Testis (tissue), 5 donors: ENCODE results near the gene CASR. TPM values are rescaled to one million over a fixed set of nuclear protein-coding genes. Genes with fewer than 3 reads are reported as not detected.
A peak's percentile ranks its signal among the peaks of the same experiment; 100 is the strongest.
"Not testable (repeated sequence)": the region's sequence is repeated elsewhere in the genome, so short reads cannot be mapped to it uniquely, and the experiment has no call there.

Experiments
- DNase-seq: peaks from one replicate; pipeline ENCODE4 v3.0.0-alpha.2; 2019
- H3K27ac ChIP-seq, 2 donors: fragments of 200-600 bp; sonication (generic); one replicate each; pipeline ENCODE4 v1.5.1; 2019
- H3K27me3 ChIP-seq: fragments of 200-600 bp; sonication (generic); one replicate; pipeline ENCODE4 v1.5.1; 2019
- H3K36me3 ChIP-seq: fragments of 200-600 bp; sonication (generic); one replicate; pipeline ENCODE4 v1.5.1; 2017; ENCODE audit warnings: low read depth; ENCODE audit errors: missing control alignments
- H3K4me1 ChIP-seq: fragments of 200-600 bp; sonication (generic); one replicate; pipeline ENCODE4 v1.5.1; 2019
- H3K4me3 ChIP-seq, 2 donors: fragments of 200-600 bp; sonication (generic); one replicate each; pipeline ENCODE4 v1.5.1; 2017 to 2019
- H3K9me3 ChIP-seq: fragments of 200-600 bp; sonication (generic); one replicate; pipeline ENCODE4 v1.5.1; 2017
- CTCF ChIP-seq, 3 experiments: fragments of 450-650 bp in 2 of 3; fragments of 200-600 bp in 1 of 3; sonication (generic) in 1 of 3; IDR thresholded peaks; one replicate each; pipeline ENCODE4 v1.5.1; 2016 to 2019; ENCODE audit warnings: antibody characterized with exemption in 3 of 3, mild to moderate bottlenecking in 2 of 3, moderate library complexity in 1 of 3
- POLR2A ChIP-seq: fragments of 450-650 bp; IDR thresholded peaks from one replicate; pipeline ENCODE4 v1.6.1; 2017; ENCODE audit warnings: antibody characterized with exemption, mild to moderate bottlenecking, moderate library complexity
- WGBS, 2 donors: methylation state at CpG; one replicate each; pipeline ENCODE4 v1.1.5; 2018; 5-methylcytosine and 5-hydroxymethylcytosine counted together
- intact Hi-C: fragments of 100-400 bp; cut with DNase I; formaldehyde crosslinking; loops from one replicate; pipeline ENCODE4 v1.15.1; 2023; ENCODE audit warnings: low total_unique reads
- long read RNA-seq, 2 donors: transcript quantifications; one replicate each; lab custom pipeline, GENCODE V29; 2026
- polyA plus RNA-seq: library from polyadenylated mRNA; stranded (reverse); fragments of 350-450 nt; fragmentation: Illumina TruSeq; extraction: RNeasy Lipid Tissue Mini Kit (QIAGEN cat#74804); gene quantifications from one replicate; pipeline ENCODE4 v1.2.3, GENCODE V29; 2014; ENCODE audit warnings: low read depth, low replicate concordance; ENCODE audit not compliant: insufficient read depth
- total RNA-seq, 2 donors: library from RNA; depleted of rRNA; stranded (reverse); fragments of >200 nt; gene quantifications; one replicate each; pipeline ENCODE4 v1.2.3, GENCODE V29; 2016

Gene CASR, protein sequence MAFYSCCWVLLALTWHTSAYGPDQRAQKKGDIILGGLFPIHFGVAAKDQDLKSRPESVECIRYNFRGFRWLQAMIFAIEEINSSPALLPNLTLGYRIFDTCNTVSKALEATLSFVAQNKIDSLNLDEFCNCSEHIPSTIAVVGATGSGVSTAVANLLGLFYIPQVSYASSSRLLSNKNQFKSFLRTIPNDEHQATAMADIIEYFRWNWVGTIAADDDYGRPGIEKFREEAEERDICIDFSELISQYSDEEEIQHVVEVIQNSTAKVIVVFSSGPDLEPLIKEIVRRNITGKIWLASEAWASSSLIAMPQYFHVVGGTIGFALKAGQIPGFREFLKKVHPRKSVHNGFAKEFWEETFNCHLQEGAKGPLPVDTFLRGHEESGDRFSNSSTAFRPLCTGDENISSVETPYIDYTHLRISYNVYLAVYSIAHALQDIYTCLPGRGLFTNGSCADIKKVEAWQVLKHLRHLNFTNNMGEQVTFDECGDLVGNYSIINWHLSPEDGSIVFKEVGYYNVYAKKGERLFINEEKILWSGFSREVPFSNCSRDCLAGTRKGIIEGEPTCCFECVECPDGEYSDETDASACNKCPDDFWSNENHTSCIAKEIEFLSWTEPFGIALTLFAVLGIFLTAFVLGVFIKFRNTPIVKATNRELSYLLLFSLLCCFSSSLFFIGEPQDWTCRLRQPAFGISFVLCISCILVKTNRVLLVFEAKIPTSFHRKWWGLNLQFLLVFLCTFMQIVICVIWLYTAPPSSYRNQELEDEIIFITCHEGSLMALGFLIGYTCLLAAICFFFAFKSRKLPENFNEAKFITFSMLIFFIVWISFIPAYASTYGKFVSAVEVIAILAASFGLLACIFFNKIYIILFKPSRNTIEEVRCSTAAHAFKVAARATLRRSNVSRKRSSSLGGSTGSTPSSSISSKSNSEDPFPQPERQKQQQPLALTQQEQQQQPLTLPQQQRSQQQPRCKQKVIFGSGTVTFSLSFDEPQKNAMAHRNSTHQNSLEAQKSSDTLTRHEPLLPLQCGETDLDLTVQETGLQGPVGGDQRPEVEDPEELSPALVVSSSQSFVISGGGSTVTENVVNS
- total RNA-seq (1 to 10 TPM; 1.2 to 1.4 TPM), polyA plus RNA-seq (0.30 TPM)
- long read RNA-seq, donor 1: 0 reads
- long read RNA-seq, donor 2: 0 reads

- Histone ChIP-seq H3K27ac (no peak within 1 kb of the TSS), H3K27me3 (no peaks in the 10 kb centered on the region), H3K4me3 (peak within 1 kb of the TSS; percentile 39 to 48), H3K36me3 (no peaks in the 10 kb centered on the region), H3K4me1 (no peaks in the 10 kb centered on the region), H3K9me3 (no peaks in the 10 kb centered on the region)
- WGBS, 2 donors: 20 to 44% methylated on average over 13 to 14 of the region's 14 CpGs
- no peak for TF ChIP-seq CTCF (IDR thresholded peaks at IDR 0.05)
- TF ChIP-seq POLR2A: no peak
- peak; percentile 28 for DNase-seq
- intact Hi-C loops: no loop called here
These were observed at the start of gene CASR for GRCh38 chr3:122183521-122183892. Gene CASR, plus strand, starts transcription at chr3:122183668. Its CDS starts 70,522 bp downstream, at chr3:122254190.

DNA sequence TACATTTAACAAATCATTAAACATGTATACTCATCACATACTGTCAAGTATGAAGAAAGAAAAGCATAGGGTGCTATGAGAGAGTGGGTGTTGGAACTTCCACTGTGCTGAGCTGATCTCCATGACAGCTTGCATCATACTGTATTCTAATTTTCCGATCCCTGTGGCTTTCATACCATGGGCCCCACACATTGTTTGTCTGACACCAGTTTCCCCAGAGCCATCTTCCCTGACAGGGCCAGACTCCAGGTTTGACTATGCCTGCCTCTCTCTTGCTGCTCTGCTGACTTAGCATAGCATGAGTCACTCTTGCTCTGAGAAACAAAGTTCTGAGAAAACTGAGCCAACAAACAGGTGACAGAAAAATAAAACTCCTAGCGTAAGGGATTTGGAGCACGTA is 37.0 kb upstream of the CASR start:
- H3K27ac ChIP-seq: no peak overlapping the region
- intact Hi-C loops: no loop called here
- H3K9me3 ChIP-seq: no peaks in the 10 kb centered on the region
- H3K36me3 ChIP-seq: no peaks in the 10 kb centered on the region
- WGBS, 2 donors: 94 to 98% methylated on average over 3 of the region's 3 CpGs
- H3K4me1 ChIP-seq: no peaks in the 10 kb centered on the region
- no peak for DNase-seq
- no peak for TF ChIP-seq CTCF (IDR thresholded peaks at IDR 0.05)
- TF ChIP-seq POLR2A: no peak
- no peak overlapping the region for H3K4me3 ChIP-seq
- no peaks in the 10 kb centered on the region for H3K27me3 ChIP-seq

GRCh38 chr3:122148941-122149627 is 34.4 kb upstream of the CASR start:
- TF ChIP-seq POLR2A (no peak), CTCF (IDR thresholded peaks at IDR 0.05) (no peak)
- intact Hi-C loops: no loop called here
- no peaks in the 10 kb centered on the region for H3K9me3 ChIP-seq
- H3K27ac ChIP-seq: no peak overlapping the region
- no peaks in the 10 kb centered on the region for H3K4me1 ChIP-seq
- H3K27me3 ChIP-seq: no peaks in the 10 kb centered on the region
- no peak for DNase-seq
- H3K4me3 ChIP-seq: no peak overlapping the region
- H3K36me3 ChIP-seq: no peaks in the 10 kb centered on the region
- 75 to 79% methylated on average over 2 of the region's 2 CpGs for WGBS, 2 donors

DNA sequence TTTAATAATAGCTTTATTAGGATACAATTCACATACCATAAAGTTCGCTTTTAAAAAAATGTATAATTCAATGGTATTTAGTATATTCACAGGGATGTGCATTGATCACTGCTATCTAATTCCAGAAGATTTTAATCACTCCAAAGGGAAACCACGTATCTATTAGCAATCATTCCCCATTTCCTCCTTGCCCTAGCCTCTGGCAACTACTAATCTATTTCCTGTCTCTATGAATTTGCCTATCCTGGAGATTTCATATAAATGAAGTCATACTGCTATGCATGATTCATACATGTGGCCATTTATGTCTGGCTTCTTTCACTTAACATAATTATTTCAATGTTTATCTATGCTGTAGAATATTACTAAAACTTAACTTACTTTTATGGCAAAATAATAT is 32.0 kb upstream of the CASR start:
- no peaks in the 10 kb centered on the region for H3K9me3 ChIP-seq
- no peaks in the 10 kb centered on the region for H3K36me3 ChIP-seq
- intact Hi-C loops: no loop called here
- 74 to 89% methylated on average over 2 of the region's 2 CpGs for WGBS, 2 donors
- H3K4me1 ChIP-seq: no peaks in the 10 kb centered on the region
- no peak overlapping the region for H3K27ac ChIP-seq
- no peak overlapping the region for H3K4me3 ChIP-seq
- no peak for TF ChIP-seq CTCF (IDR thresholded peaks at IDR 0.05)
- no peak for TF ChIP-seq POLR2A
- no peaks in the 10 kb centered on the region for H3K27me3 ChIP-seq
- DNase-seq: no peak

GRCh38 chr3:122164983-122165382 is 18.5 kb upstream of the CASR start:
- 83% methylated on average over 22 of the region's 31 CpGs; no CpG with 5 or more reads in 1 of the 2 donors for WGBS, 2 donors
- H3K27ac ChIP-seq, H3K9me3 ChIP-seq, H3K27me3 ChIP-seq, DNase-seq, H3K36me3 ChIP-seq, intact Hi-C loops, H3K4me3 ChIP-seq, H3K4me1 ChIP-seq: not testable (repeated sequence)
